HCT116 (cell line): Measurements from ENCODE around the gene FAM184A. TPM values are rescaled to one million over a fixed set of nuclear protein-coding genes. Genes with fewer than 3 reads are reported as not detected.
A peak's percentile ranks its signal among the peaks of the same experiment; 100 is the strongest.

Experiments
- ATAC-seq: fragments of 200-7000 bp; cut with Tn5 transposase; 2 replicates; pipeline ENCODE4 v1.9.1; 2020; ENCODE audit warnings: mild to moderate bottlenecking, moderate library complexity
- BruUV-seq: library from RNA; stranded (reverse); fragments of 400-500 nt; replicated peaks from 2 replicates; lab custom pipeline; 2021; lab: Mats Ljungman, UMichigan
- CTCF ChIA-PET: fragments of 300-600 bp; sonication (Branson Sonifier 250); formaldehyde crosslinking; loops from one replicate; lab custom pipeline; 2021; ENCODE audit warnings: antibody characterized with exemption; lab: Charles Lee
- POLR2A ChIA-PET: fragments of 300-600, 350-600 bp; sonication (Branson Sonifier 250); formaldehyde crosslinking; loops from one replicate; lab custom pipeline; 2021; ENCODE audit warnings: antibody characterized with exemption; lab: Charles Lee
- RAD21 ChIA-PET, 2 experiments: fragments of 300-600 bp; sonication (Branson Sonifier 250); formaldehyde crosslinking; loops; one replicate each; lab custom pipeline; 2023; ENCODE audit warnings: low total read pairs in 2 of 2; ENCODE audit not compliant: uncharacterized antibody in 2 of 2, unreplicated experiment in 2 of 2, low non-redundant PET in 1 of 2; lab: Charles Lee
- DNase-seq: peaks from one replicate; pipeline ENCODE4 v3.0.0-alpha.2; 2010; ENCODE audit warnings: low read depth, low spot score
- H2AFZ ChIP-seq: fragments of 200-600 bp; shearing (Covaris generic), sonication (generic); 2 replicates; pipeline ENCODE4 v1.6.1; 2017; ENCODE audit warnings: low read depth, mixed run types, mixed read lengths, antibody characterized with exemption, low read length; ENCODE audit not compliant: poor library complexity, severe bottlenecking
- H3K27ac ChIP-seq: 2 replicates; pipeline ENCODE4 v1.5.1; 2012; ENCODE audit warnings: low read depth, low read length
- H3K27me3 ChIP-seq: fragments of 200-600 bp; sonication (generic); 2 replicates; pipeline ENCODE4 v1.6.1; 2016; ENCODE audit warnings: mixed run types, low read length, mixed read lengths; ENCODE audit not compliant: insufficient read depth
- H3K36me3 ChIP-seq, 2 experiments: fragments of 200-500 bp in 1 of 2; fragments of 200-600 bp in 1 of 2; sonication (Bioruptor generic) in 1 of 2; sonication (generic) in 1 of 2; 2 replicates each; pipeline versions ENCODE4 v1.5.1 to v1.6.1; 2014 to 2016; ENCODE audit warnings: low read length in 2 of 2, inconsistent platforms in 1 of 2, mixed read lengths in 1 of 2, mixed run types in 1 of 2; ENCODE audit not compliant: insufficient read depth in 2 of 2, control insufficient read depth in 1 of 2
- H3K4me1 ChIP-seq, 2 experiments: fragments of 200-600 bp in 1 of 2; sonication (generic) in 1 of 2; 2 replicates each; pipeline versions ENCODE4 v1.5.1 to v1.6.1; 2012 to 2017; ENCODE audit warnings: low read length in 2 of 2, inconsistent platforms in 1 of 2, mild to moderate bottlenecking in 1 of 2, mixed read lengths in 1 of 2, mixed run types in 1 of 2, moderate library complexity in 1 of 2; ENCODE audit not compliant: insufficient read depth in 2 of 2, control insufficient read depth in 1 of 2
- H3K4me2 ChIP-seq: fragments of 200-600 bp; sonication (generic); 2 replicates; pipeline ENCODE4 v1.6.1; 2017; ENCODE audit warnings: mixed run types, low read length, mixed read lengths
- H3K4me3 ChIP-seq, 2 experiments: fragments of 200-600 bp in 1 of 2; sonication (generic) in 1 of 2; replicated peaks in 1 of 2; 2 replicates each; pipeline ENCODE4 v1.5.1; 2011 to 2016; ENCODE audit warnings: low read length in 2 of 2, control low read depth in 1 of 2, low read depth in 1 of 2, mild to moderate bottlenecking in 1 of 2, mixed read lengths in 1 of 2, mixed run types in 1 of 2
- H3K79me2 ChIP-seq: fragments of 200-600 bp; sonication (generic); 2 replicates; pipeline ENCODE4 v1.6.1; 2017; ENCODE audit warnings: mild to moderate bottlenecking, mixed run types, low read length, moderate library complexity, mixed read lengths; ENCODE audit not compliant: insufficient read depth
- H3K9ac ChIP-seq: fragments of 200-600 bp; sonication (generic); 2 replicates; pipeline ENCODE4 v1.6.1; 2016; ENCODE audit warnings: low read length, mixed read lengths
- H3K9me2 ChIP-seq: fragments of 200-600 bp; sonication (generic), shearing (Covaris generic); 2 replicates; pipeline ENCODE4 v1.6.1; 2017; ENCODE audit warnings: mixed run types, mild to moderate bottlenecking, moderate library complexity; ENCODE audit not compliant: insufficient read depth
- H3K9me3 ChIP-seq, 2 experiments: fragments of 200-500 bp in 1 of 2; fragments of 200-600 bp in 1 of 2; sonication (Bioruptor generic) in 1 of 2; sonication (generic) in 1 of 2; 2 replicates each; pipeline ENCODE4 v1.6.1; 2014 to 2017; ENCODE audit warnings: low read length in 2 of 2, mixed read lengths in 2 of 2, inconsistent platforms in 1 of 2, low read depth in 1 of 2, mild to moderate bottlenecking in 1 of 2, mixed run types in 1 of 2, moderate library complexity in 1 of 2; ENCODE audit not compliant: control insufficient read depth in 1 of 2, insufficient read depth in 1 of 2
- H4K20me1 ChIP-seq: fragments of 200-600 bp; sonication (generic), shearing (Covaris generic); 2 replicates; pipeline ENCODE4 v1.6.1; 2017; ENCODE audit warnings: mixed run types, mild to moderate bottlenecking, moderate library complexity; ENCODE audit not compliant: insufficient read depth
- POLR2A ChIP-seq: IDR thresholded peaks from 2 replicates; pipeline ENCODE4 v1.7.0; 2011; ENCODE audit warnings: borderline replicate concordance; ENCODE audit not compliant: insufficient read depth, insufficient read length; ENCODE audit errors: extremely low read depth
- SP1 ChIP-seq: IDR thresholded peaks from 2 replicates; pipeline ENCODE4 v1.6.1; 2012; ENCODE audit warnings: low read depth
- ZBTB33 ChIP-seq: IDR thresholded peaks from 2 replicates; pipeline ENCODE4 v1.6.1; 2011; ENCODE audit warnings: mild to moderate bottlenecking, low read length, moderate library complexity; ENCODE audit not compliant: insufficient replicate concordance; ENCODE audit errors: extremely low read depth
- intact Hi-C: fragments of 100-400 bp; cut with micrococcal nuclease; formaldehyde crosslinking; loops from 2 replicates; pipeline ENCODE4 v1.10.0; 2022
- total RNA-seq: library from RNA; stranded (reverse); gene quantifications from one replicate; pipeline ENCODE4 v1.2.1, GENCODE V29; 2021; ENCODE audit not compliant: unreplicated experiment

Gene FAM184A
- total RNA-seq, 1 experiment from 2014 or later = 2.4 TPM

GRCh38 chr6:118933855-118934460, 144.5 kb downstream of the FAM184A start:
- peaks cover 0 to 7% of the 10 kb centered on the region in 2 experiments; a peak in 2 of 4 replicates for H3K36me3 ChIP-seq
- POLR2A ChIA-PET = no interaction called here
- peaks cover 18% of the 10 kb centered on the region for H3K79me2 ChIP-seq
- no peak for DNase-seq
- peaks cover 4 to 12% of the 10 kb centered on the region in 2 experiments; a peak in 3 of 4 replicates for H3K4me1 ChIP-seq
- H3K27ac ChIP-seq = no peak overlapping the region
- H2AFZ ChIP-seq = no peak overlapping the region
- RAD21 ChIA-PET = no interaction called here
- no peaks in the 10 kb centered on the region for H3K9me2 ChIP-seq
- H4K20me1 ChIP-seq = no peaks in the 10 kb centered on the region
- no peaks in the 10 kb centered on the region for H3K27me3 ChIP-seq
- intact Hi-C loops = loop anchor here (2.0 kb wide), 1 partner anchor 39 kb away; the partner anchor contains the start of gene ASF1A
- ATAC-seq = no peak
- no peak overlapping the region for H3K9ac ChIP-seq
- TF ChIP-seq SP1 (no peak), POLR2A (no peak)
- peak overlapping the region; percentile 63 to 92 for H3K4me3 ChIP-seq
- BruUV-seq = TSS peak; percentile 60
- H3K4me2 ChIP-seq = peak overlapping the region; percentile 97
- no peaks in the 10 kb centered on the region for H3K9me3 ChIP-seq
- CTCF ChIA-PET = no interaction called here

- H3K9ac ChIP-seq = no peak overlapping the region
- no peak overlapping the region for H3K4me3 ChIP-seq
- no peak overlapping the region for H2AFZ ChIP-seq
- ChIA-PET RAD21 (no interaction called here), POLR2A (no interaction called here), CTCF (no interaction called here)
- ATAC-seq (no peak), DNase-seq (no peak)
- BruUV-seq = no TSS peak
- H3K4me2 ChIP-seq = no peak overlapping the region
- H3K79me2 ChIP-seq = peaks cover 18% of the 10 kb centered on the region
- H3K9me2 ChIP-seq = no peaks in the 10 kb centered on the region
- H3K9me3 ChIP-seq = no peaks in the 10 kb centered on the region
- H3K36me3 ChIP-seq = peaks cover 0 to 9% of the 10 kb centered on the region in 2 experiments; a peak in 2 of 4 replicates
- intact Hi-C loops = no loop called here
- H3K27me3 ChIP-seq = no peaks in the 10 kb centered on the region
- no peak for TF ChIP-seq ZBTB33
- H4K20me1 ChIP-seq = no peaks in the 10 kb centered on the region
- no peak overlapping the region for H3K27ac ChIP-seq
- H3K4me1 ChIP-seq = peaks cover 4 to 12% of the 10 kb centered on the region in 2 experiments; a peak in 3 of 4 replicates
Measured at GRCh38 chr6:118932421-118932820, 146.0 kb downstream of the FAM184A start.
